GM18520 (cell line): ENCODE data around the gene SPTBN2.

ENCODE experiments used
- ATAC-seq: cut with Tn5 transposase; IDR thresholded peaks from one replicate; pipeline ENCODE4 v1.9.1; 2021; ENCODE audit not compliant: unreplicated experiment

The SPTBN2 gene

DNA sequence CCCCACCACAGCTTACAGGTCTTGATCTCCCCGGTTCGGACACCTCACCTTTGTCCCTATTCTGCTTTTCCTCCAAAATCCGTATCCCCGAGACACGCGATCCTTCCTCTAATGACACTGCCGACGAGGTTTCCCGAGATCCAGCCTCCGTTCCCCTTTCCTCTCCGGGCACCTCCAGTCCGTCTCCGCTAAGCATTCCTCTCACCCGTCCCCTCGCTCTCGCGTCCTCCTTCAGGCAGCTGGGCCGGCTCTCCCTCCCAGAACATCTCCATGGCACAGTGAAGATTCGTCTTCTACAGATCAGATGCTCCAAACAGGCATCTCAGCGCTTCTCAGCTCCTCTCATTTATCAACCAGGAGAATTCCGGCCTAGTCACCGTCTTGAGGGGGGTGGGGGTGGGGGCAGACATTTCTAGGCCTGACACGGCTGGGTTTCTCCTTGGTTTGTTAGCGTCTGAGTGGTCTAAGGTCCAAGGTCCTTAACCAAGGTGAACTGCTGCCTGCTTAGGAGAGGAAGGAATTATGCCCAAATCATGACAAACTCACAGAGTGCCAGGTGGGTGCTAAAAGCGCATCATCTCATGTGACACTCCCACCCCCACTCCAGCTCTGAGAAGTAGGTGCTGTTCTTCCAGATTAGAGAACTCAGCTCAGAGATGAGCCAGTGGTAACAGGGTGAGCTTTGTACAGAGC is at the start of gene SPTBN2:
SPTBN2 (minus strand) TSS at position 524 of the 693 bp plus-strand sequence. CDS start 7,976 bp downstream, outside the sequence.
- ATAC-seq = no peak

DNA sequence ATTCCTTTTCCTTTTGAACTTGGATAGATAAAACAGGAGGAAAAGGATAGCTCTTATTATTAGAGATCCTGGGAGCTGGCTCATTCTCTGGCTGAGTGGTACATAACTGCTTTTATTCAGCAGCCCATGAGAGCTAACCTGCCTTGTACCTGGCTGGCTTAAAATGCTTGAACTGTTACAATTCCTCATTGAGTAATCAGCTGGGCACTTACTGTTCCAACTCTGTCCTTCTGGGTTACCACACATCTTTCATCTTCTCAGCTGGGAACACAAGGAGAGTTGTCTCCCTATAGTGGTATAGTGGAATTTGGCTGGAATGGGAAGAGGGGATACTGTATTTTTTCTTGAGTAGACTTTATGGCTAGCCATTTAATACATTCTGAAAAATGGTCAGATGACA is 39.8 kb upstream of the SPTBN2 start:
- ATAC-seq = no peak

DNA sequence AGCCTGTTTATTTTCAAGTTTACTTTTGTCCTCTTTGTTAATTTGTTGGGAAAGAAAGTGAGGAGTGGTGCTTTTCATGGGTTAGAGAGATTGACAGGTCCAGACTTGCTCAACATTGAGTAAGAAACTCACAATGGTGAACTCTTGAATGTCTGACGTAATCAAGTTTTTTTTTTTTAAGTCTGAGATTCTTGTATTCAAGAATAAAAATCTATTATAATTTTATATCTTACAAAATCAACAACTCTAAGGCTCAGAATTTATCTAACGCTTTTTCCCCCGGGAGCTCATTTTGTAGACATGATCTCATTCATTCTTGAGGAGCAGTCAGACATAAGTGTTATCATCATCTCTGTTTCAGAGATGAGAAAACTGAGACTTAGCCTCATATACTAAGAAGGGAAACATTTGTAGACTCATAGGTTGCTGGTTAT is 39.1 kb upstream of the SPTBN2 start:
- ATAC-seq = no peak

DNA sequence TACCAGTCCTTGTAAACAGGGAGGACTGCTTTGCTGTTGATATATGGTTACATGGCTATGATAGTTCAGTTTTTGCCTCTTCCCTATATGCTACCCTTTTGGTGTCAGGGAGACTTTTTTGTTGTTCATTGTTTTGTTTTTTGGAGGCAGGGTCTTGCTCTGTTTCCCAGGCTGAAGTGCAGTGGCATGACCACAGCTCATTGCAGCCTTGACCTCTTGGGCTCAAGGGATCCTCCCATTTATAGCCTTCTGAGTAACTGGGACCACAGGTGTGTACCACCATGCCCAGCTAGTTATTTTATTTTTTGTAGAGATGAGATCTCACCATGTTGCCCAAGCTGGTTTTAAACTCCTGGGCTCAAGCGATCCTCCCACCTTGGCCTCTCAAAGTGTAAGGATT is 38.6 kb upstream of the SPTBN2 start:
- ATAC-seq = no peak

DNA sequence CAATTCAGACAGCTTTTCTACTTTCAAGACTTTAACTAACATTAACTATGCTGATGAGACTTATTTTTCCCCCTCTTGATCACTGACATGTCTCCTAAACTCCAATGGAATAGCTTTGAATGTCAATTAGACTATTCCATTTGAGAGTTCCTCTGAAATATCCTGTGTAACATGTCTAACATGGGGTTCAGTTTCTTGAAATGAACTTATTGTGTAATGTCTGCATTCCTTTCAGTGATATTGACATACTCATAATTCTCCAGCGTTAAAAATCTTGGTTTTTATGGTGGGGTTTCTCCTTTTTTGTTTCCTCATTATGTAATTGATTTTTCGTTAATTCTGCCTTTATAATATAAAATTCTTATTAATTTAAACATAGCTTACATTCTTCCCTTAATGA is 37.7 kb upstream of the SPTBN2 start:
- no peak for ATAC-seq

DNA sequence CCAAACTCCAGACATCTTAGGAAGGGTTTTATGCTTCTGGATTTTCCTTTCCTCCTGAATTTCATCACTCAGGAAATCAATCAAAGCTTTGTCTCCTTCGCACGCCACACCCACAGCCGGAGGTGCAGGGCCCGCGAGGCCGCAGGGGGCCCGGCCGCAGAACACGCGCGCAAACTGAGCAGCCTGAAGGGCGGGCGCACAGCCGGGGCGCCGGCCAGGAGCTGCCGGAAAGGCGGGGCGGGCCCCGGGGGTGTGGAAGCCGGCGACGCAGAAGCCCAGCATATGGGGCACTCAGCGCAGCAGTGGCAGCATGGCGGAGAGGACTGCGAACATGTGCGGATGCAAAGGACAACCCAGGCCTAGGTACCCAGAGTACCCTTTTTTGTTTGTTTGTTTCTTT is 33.1 kb upstream of the SPTBN2 start:
- no peak for ATAC-seq

DNA sequence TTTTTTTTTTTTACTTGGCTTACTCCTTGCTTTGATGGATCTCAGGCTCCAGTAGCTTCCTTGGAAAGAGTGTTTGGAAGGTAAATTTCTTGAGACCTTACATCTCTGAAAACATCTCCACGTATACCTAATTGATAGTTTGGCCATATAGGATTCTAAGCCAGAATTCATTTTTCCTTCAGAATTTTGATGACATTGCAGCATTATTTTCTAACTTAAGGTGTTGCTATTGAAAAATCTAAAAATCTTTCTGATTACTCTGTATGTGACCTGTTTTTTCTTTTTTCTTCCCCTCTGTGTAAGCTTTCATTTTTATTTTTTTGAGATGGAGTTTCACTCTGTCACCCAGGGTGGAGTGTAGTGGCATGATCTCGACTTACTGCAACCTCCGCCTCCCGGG is 23.1 kb upstream of the SPTBN2 start:
- ATAC-seq = no peak

DNA sequence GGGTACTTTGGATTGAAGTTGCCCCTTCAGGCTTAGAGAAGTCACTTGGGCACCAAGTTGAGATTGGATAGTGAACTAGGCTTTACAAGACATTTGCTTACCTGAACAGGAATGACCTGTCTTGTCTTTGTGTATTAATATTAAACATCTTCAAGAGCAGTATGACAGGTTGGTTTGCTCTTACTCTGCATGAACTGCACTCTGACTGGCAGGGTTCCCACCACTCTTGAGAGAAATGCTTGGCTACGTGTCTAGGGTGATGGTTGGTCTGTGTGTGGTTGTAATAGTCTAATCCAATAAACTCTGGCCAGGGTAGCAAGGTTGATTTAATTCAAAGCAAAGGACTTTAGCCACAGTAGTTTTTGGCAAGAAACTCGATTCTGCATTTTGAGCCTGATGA is 20.1 kb upstream of the SPTBN2 start:
- no peak for ATAC-seq

DNA sequence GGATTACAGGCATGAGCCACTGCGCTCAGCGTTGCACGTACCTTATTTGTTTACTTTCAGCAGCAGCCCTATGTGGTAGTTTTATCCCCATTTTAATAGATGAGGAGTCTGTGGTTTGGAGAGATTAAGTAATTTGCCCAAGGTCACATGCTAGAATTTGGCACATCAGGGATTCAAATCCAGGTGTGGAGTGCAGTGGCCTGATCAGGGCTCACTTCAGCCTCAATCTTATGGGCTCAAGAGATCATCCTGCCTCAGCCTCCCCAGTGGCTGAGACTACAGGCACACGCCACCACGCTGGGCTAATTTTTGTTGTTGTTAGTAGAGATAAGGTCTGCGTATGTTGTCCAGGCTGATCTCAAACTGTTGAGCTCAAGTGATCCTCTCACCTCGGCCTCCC is 18.5 kb upstream of the SPTBN2 start:
- no peak for ATAC-seq

DNA sequence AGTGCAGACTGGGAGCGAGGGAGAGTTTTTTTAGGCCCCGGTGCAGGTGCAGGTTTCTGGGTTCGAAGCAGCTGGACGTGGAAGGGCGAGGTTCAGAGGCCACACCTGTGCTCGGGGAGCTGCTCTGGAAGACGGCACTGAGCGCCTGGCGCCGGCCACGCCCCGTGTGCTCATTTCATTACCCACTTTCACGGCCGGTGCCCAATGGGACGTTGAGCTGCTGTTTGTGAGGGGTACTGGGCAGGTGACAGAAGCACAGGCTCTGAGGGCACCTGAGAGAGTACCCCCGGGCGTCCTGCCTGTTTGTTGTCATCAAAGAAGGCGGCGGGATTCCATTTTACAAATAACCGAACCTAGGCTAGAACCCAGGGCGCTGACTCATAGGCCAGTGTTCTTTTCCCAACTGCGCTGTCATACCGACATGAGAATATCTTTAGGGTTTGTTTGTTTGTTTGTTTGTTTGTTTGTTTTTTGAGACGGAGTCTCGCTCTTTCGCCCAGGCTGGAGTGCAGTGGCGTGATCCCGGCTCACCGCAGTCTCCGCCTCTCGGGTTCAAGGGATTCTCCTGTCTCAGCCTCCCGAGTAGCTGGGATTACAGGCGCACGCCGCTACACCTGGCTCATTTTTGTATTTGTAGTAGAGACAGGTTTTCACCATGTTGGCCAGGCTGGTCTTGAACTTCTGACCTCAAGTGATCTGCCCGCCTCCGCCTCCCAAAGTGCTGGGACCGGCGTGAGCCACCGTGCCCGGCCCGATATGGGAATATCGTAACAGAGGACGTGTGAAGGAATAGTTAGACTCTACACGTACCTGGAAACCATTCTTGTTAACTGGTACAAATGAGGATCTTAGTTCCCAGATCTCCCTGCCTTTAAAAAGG is 16.6 kb upstream of the SPTBN2 start:
- ATAC-seq = no peak

DNA sequence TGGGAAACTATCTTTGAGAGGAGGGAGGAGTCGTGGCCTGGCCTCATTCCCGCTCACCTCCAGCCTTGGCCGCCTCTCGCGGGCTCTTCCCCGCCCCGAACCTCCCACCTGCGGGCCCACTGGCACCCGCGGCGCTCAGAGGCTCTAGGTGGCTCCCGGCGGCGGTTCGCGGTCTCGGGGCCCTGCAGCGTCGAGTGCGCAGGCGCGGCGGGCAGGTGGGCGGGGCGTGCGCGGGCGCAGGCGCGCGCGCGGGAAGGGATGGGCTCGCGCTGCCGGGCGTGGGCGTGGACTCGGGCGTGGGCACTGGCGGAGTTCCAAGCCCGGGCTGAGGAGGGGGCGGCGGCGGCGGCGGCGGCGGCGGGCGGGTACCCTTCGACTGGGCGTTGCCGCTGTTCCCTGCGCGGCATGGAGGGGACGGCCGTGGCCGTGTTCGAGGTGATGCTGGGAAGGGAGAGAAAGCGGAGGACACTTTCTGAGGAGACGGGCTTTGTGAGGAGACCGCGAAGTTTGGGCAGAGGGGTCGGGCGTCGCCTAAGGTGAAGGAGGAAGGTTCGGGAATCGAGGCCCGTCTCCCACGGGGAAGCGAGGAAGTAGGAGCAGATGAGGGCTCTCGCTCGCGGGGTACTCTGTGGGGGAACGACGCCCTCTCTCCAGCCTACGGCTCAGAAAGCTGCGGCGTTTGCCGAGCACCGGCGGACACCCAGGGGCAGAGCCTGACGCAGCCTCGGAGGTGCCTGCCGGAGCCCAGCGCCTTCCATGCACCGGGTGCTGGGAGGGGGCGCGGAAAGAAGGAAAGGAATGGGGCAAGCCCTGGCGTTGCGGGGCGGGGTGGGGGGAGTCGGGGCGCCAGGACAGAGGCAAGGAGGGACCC is 15.7 kb upstream of the SPTBN2 start:
- peak; percentile 85 for ATAC-seq

DNA sequence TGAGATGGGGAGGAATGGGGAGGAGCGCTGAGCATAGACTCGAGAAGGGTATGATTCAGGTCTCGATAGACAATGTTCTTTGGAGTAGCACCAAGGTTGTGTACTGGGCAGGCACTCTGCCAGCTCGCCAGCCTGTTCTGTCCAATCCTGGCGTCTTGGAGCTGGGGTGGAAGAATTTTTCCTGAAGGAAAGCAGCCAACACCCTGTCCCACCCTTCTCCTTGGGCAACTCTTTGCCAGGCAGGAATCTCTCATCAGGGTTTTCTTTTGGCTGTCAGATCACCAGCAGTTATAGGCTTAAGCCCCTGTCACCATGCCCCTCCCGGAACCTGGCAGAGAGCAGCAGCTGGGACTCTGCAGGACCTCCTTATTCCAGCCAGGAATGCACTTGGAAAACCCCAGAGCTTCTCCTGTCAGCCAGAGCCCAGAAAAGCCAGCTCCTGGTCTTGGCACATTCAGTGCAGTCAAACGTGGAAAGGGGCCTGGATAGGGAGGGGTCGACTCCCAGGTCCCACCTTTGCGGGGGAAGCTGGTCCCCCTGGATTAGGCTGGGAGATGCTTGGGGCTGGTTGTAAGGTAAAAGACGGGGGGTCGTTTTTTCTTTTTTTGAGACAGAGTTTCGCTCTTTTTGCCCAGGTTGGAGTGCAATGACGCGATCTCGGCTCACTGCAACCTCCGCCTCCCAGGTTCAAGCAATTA is 14.4 kb upstream of the SPTBN2 start:
- no peak for ATAC-seq

DNA sequence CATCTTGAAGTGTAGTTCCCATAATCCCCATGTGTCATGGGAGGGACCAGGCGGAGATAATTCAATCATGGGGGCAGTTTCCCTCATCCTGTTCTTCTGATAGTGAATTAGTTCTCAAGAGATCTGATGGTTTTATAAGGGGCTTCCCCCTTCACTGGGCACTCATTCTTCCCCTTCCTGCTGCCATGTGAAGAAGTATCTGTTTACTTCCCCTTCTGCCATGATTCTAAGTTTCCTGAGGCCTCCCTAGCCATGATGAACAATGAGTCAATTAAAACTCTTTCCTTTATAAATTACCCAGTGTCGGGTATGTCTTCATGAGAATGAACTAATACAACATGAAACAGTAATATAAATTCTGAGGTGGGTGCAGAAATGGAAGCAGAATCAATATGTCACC is 12.1 kb upstream of the SPTBN2 start:
- no peak for ATAC-seq

DNA sequence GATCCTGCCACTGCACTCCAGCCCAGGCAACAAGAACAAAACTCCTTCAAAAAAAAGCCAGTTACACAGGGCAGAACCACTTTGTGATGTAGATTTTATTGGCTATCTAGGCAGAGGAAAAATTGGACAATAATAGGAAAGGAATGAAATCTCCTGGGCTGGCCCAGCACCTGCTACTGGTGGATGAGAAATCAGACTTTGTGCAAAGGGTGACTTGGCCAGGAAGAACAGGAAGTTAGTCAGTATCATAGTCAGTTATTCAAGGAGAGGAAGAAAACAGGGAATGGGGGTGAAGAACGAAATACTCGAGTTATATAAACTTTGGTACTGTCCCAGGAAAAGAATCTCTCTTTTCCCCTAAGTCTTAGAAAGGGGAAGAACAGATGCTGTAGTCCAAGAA is 11.0 kb upstream of the SPTBN2 start:
- ATAC-seq = no peak

DNA sequence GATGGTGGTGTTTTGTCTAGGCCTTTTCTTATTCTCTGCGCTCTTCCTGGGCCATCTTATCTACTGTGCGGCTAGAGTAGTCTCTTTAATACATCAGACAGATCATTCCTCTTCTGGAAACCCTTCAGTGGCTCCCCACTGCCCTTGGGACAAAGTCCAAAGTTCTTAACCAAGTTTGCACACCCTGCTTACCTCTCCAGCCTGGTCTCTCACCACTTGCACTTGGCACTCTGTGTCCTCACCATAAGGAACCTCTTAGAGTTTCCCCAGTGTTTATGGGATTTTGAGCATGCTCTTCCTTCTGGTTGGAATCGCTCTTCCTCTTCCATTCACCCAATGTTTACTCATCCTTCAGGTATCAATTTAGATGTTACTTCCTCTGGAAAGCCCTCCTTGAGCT is 5.2 kb upstream of the SPTBN2 start:
- no peak for ATAC-seq

DNA sequence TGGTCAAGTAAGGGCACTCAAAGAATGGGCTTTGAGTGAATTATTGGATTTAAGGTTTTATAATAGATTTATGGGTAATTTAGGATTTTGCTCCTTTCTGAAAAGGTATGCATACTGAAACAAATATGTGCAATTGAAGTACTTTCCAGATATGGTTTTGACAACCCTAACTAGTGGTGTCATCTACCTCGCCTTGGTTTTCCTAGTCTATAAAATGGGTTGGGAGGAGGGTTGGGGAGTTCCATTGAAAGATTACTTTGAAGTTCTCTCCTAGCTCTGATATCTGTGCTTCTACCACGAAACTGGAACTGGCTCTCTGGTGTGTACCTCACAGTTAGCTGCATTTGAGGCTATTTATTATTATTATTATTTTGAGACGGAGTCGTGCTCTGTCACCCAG is 431 bp upstream of the SPTBN2 start:
- ATAC-seq = no peak

DNA sequence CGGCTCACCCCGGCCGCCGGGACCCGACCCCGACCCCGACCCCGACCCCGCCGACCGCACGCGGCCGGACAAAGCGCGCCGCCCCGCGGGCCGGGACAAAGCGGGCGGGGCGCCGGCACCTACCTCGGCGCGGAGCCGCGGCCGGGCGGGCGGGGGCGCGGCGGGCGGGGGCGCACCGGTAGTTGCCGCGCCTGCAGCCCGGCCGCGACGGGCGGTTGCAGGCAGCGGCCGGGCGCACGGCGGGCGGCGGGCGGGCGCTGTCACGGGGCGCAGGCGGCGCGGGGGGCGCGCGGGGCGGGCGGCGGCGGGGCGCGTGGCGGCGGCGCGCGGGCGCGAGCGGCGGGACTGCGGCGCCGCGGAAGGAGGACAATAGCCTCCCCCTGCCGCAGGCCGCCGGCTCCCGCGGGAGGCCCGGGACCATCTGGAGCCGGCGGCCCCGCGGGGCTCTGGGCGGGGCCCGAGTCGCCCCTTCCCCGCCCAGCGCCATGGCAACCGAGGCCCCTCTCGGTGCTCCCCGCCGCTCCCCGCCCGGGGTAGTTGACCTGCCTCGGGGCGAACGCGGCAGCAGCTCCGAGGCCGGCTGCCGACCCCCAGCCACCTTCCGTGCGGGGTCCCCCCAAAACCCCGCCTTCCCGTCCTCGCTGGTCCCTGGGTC is 851 bp downstream of the SPTBN2 start:
- no peak for ATAC-seq

DNA sequence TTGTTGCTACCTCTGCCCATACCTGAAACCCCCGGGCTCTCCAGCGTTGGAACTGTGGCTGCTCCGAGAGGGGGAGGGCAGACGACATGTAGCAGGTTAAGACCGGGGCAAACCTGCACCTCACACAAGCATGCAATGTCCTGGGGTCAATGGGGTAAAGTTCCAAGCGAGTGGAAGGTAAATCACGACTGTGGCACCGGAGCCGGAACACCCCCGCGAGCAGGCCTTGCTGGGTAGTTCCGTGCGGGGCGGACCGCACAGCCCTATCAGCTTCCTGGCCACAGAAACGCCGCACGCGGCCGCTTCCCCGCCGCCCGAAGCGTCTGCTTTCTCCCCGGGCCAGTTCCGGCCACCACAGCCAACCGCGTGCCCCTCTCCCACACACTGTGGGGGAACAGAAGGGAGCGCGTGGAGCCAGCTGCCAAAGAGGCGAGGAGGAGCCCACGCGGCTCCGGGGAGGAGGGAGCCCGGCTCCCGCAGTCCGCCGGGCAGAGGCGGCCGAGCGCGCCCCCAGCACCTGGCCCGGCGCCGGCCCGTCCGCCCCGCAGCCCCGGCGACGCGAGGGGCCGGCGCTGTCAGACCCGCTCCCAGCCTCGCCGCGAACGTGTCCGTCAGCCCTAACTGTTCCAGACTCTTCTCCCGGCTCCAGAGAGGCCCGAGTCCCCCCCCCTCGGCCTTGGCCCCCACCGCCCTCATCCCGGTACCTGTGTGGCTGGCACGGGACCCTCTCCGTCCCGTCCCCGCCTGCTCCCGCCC is 1.6 kb downstream of the SPTBN2 start:
- ATAC-seq = no peak

DNA sequence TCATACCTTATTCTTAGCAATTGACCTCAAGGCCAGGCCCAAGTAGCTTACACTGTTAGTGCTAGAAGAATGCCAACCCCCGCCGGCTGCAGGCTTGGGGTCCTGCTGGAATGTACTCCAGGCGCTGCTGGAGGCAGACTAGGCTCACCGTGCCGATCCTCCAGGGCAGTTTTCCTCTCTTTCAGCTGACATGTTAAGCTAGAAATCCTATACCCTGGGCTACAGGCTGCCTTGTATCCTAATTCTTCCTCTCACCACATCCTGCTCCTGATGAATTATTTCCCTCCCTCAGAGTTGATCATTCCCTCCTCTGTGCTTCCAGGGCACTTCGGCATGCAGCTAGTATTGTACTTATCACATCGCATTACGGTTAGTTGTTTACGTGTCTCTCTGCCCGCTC is 3.4 kb downstream of the SPTBN2 start:
- no peak for ATAC-seq

DNA sequence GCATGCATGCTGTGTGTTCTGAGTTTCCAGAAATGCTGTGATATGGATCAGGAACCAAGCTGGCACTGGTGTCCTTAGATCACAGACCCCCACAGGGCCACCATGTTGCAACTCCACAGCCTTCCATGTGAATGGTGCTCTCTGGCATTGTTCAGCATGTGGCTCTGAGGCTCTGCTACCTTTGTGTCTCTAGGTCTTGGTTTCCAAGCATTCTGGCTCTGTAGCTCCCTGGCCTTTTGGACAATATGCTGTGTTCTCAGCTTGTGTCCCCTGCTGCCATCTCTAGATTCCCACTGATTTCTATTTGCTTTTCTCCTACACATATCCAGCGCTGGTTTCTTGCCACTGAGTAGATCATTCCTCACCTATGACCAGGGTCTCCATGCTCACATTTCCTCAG is 3.9 kb downstream of the SPTBN2 start:
- no peak for ATAC-seq
